Amniotic stem cell (primary cell): ENCODE measurements around the gene PAGE4.

Experiments used
- DNase-seq: peaks from one replicate; lab custom pipeline; 2025; lab: John Stamatoyannopoulos, UW

Gene PAGE4

DNA sequence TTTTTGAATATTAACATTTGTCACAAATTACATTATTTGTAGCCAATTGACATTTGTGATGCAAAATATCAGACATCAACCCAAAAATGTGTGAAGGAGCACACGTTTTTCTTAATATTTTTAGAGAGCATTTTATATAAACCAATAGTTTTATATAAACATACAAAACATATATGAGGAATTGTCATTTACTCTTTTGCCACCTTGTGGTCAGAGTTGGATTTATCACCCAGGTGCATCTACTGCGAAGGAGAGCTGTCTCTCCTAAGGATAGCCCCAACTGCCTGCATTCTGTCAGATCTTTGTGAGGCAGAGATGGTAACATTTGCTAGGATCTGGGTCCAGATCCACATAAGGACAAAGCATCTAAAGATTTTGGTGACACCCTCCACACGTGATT is 47.6 kb downstream of the PAGE4 start:
- DNase-seq = peak; percentile 0

DNA sequence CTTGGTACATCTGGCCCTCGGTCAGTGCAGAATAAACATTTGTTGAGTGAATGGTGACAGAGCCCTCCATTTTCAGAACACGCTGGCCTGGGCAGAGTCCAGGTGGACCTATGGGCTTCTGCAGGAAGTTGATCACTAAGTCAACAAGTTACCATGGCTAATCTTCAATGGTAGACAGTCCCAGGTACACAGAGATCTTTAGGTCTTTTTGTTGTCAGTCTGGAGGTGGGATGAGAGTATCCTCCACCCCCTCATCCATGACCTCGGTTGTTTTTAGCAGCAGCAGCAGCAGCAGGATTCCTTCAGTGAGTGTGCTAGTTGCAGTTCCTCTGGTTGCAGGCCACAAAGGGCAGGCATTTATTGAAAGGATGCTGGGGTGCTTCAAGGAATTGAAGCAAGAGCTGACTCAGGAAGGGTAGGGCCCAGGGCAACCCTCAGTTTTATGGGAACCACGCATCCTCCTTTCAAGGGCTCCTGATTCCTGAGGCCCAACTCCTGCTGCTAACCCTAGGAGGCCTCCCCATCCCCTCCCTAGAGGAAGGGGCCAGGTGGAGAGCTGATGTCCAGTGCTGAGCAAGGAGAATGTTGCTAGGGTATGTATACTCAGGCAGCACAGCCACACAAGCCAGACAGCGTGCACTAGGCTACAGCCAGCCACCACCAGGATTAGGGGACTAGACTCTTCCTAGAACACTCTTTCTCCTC is 48.4 kb downstream of the PAGE4 start:
- no peak for DNase-seq

DNA sequence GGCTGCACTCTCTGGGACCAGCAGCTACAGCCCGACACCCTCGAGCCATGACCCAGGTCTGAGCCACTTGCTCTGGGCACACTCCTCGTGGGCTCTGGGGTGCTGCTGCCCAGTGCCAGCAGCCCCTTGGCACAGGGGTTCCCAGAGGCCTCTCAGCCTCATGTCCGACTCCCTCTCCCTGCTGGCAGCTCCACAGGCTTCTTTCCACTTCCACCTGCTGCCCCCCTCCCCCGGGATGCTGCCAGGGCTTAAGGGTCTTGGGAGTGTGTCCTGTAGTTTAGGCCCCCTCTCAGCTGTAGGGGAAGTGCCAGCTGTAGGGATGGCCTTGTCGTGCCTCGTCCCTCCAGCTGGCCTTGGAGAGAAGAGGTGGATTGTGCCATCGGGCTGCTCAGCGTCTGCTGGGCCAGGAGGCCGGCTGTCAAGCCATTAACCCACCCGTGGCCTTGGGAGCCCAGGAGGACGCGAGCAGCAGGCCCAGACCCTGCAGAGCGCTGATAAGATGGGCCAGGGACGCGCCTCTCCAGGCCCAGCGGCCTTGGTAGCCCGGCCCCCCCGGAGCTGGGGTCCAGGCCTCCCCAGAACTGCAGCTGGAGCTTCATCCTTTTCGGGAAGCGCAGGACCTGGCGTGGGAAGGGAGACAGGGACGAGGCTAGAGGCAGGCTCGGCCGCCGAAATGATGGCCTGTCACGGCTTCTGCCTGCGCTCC is 49.2 kb downstream of the PAGE4 start:
- no peak for DNase-seq

DNA sequence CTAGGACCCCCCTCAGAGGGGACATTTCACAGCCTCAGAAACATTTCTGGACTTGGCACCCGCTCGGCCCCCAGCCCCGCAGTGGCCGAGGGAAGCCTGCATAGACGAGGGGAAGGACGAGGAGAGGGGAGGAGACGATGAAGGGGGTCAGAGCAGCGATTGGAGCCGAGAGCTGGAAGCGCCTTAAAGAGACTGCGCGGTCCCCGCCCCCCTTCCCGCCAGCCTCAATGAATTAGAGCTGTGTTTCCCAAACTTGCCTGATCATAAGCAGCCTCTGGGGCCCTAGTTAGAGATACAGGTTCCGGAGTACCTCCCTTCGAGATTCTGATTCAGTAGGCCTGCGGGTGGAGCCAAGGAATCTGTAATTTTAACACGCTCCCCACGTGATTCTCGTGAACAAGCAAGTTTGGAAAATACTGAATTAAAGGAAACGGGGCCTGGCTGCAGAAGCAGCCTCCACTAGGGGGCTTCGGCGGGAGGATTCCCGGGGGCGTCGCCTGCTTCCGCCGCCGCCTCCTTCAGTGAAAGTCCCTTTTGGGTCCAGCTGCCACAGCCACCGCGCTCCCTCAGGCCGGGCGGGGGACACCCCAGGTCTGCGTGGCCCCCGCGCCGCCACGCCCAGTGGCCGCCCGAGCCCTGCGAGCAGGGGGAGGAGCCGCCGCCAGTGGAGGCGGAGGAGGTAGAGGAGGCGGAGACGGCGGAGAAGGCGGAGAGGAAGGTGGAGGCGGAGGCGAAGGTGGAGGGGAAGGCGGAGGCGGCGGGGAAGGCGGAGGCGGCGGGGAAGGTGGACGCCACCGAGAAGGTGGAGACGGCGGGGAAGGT is 49.9 kb downstream of the PAGE4 start, which contains the start of gene USP27X:
TSS of gene USP27X (plus strand) at position 651 of the 822 bp plus-strand sequence. CDS start 824 bp downstream, outside the sequence.
- peak; percentile 54 for DNase-seq

GRCh38 chrX:49879656-49880277 is 50.7 kb downstream of the PAGE4 start:
- no peak for DNase-seq

GRCh38 chrX:49880668-49881067 is 51.6 kb downstream of the PAGE4 start:
- DNase-seq = no peak
